Measurements from ENCODE around the gene UBE2I.

UBE2I gene

DNA sequence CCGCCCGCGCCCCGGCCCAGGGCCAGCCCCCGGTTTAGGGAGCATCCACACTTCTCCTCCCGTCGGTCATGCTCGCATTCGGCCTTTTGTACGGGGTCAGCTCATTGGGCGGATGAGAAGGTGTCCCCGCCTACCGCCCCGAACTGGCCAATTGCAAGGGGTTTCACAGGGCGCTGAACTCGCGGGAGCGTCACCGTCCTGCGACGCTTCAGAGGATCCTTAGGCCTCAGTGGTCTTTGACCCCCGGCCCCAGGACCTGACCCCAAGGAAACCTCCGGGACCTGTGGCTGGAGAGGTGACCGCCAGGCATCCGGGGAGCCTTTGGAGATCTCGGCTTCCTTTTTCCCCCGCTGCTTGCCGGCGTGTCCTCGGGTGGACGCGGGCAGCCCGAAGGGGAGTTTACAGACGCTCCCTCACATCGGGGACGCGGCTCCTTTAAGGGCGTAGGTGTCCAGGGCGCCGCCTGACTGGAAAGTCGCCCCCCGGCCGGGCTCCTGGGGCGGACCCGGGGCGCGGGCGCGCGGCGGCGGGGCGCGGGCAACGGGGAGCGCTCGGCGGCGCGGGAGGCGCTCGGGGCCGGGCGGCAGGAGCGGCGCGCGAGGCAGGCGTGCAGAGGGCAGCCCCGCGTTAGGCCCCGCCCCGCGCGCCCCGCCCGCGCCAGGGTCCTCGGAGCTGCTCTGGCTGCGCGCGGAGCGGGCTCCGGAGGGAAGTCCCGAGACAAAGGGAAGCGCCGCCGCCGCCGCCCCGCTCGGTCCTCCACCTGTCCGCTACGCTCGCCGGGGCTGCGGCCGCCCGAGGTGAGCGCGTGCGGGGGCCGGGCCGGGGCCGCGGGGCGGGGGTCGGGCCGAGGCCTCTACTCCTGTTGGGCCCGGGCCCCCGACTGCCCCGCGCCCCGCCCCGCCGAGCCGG is at the start of gene UBE2I:
TSS of gene UBE2I (plus strand) at position 660 of the 909 bp plus-strand sequence. CDS start 4,395 bp downstream, outside the sequence.
- no peaks in the 10 kb centered on the region for H3K9me3 ChIP-seq (ENCODE audit: low read depth, low read length)
- DNase-seq (ENCODE audit: low read depth, low spot score), result peak; percentile 97
- peak within 1 kb of the TSS; percentile 99 for H3K27ac ChIP-seq
- H3K4me3 ChIP-seq, result peak within 1 kb of the TSS; percentile 100
- peak within 1 kb of the TSS; percentile 100 for H3K9ac ChIP-seq (ENCODE audit: insufficient read length)
- peaks cover 26% of the 10 kb centered on the region for H3K36me3 ChIP-seq (ENCODE audit: insufficient read depth, low read length)
- TF ChIP-seq POLR2AphosphoS5 (IDR thresholded peaks at IDR 0.05; ENCODE audit: borderline replicate concordance, low read depth, low read length) (peak; percentile 8; the same call in 1 of the 2 replicates), FOXP2 (optimal IDR thresholded peaks at IDR 0.05; ENCODE audit: control extremely low read depth, extremely low read length, insufficient read depth) (no peak)

DNA sequence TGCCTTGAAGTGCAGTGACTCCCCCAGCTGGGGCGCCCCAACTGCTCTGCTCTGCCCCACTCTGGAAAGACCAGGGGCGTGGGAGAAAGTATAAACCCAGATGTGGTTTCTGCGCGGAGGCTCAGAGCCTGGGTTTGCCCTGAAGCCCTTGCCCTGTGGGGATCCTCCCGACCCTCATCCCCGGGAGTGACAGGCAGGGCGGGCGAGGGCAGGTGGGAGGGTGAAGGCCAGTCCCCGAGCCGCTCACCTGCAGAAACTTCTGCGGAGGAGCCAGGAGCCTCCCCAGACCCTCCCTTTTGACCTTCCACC is 49.7 kb upstream of the UBE2I start:
- Histone ChIP-seq H3K9ac (ENCODE audit: insufficient read length) (no peak overlapping the region), H3K36me3 (ENCODE audit: insufficient read depth, low read length) (no peaks in the 10 kb centered on the region), H3K4me3 (no peak overlapping the region), H3K9me3 (ENCODE audit: low read depth, low read length) (no peaks in the 10 kb centered on the region), H3K27ac (no peak overlapping the region)
- TF ChIP-seq POLR2AphosphoS5 (IDR thresholded peaks at IDR 0.05; ENCODE audit: borderline replicate concordance, low read depth, low read length), result no peak
- no peak for TF ChIP-seq FOXP2 (optimal IDR thresholded peaks at IDR 0.05; ENCODE audit: control extremely low read depth, extremely low read length, insufficient read depth)
- no peak for TF ChIP-seq EZH2 (IDR thresholded peaks at IDR 0.05)
- DNase-seq (ENCODE audit: low read depth, low spot score), result no peak

DNA sequence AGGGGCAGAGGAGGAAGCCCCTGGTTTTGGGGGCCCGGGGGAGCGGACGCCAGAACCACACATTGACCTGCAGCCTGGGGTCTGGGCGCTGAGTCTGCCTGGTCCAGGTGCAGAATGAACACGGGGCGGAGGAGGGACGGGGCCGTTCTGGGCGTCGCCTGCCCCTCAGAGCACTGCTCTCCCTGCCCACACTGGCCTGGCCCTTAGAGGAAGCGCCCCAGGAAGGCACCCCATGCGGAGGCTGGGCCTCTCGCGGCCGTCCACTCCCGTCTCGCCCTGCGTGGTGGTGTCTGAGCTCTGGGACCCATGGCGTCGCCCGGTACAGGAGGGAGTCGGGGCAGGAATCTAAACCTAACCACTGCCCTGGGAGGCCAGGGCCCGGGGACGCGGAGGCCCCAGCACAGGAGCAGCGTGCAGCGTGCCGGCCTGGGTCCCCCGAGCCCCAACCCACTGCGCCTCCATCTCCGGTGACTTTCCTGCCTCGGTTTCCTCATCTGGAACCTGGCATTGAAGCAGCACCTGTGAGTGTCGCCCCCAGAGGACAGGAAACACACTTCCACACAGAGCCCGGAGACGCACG is 49.2 kb upstream of the UBE2I start:
- no peak for DNase-seq (ENCODE audit: low read depth, low spot score)
- Histone ChIP-seq H3K36me3 (ENCODE audit: insufficient read depth, low read length) (no peaks in the 10 kb centered on the region), H3K9me3 (ENCODE audit: low read depth, low read length) (no peaks in the 10 kb centered on the region), H3K27ac (no peak overlapping the region), H3K4me3 (no peak overlapping the region), H3K9ac (ENCODE audit: insufficient read length) (no peak overlapping the region)
- no peak for TF ChIP-seq FOXP2 (optimal IDR thresholded peaks at IDR 0.05; ENCODE audit: control extremely low read depth, extremely low read length, insufficient read depth)
- no peak for TF ChIP-seq EZH2 (IDR thresholded peaks at IDR 0.05)
- TF ChIP-seq POLR2AphosphoS5 (IDR thresholded peaks at IDR 0.05; ENCODE audit: borderline replicate concordance, low read depth, low read length), result no peak

DNA sequence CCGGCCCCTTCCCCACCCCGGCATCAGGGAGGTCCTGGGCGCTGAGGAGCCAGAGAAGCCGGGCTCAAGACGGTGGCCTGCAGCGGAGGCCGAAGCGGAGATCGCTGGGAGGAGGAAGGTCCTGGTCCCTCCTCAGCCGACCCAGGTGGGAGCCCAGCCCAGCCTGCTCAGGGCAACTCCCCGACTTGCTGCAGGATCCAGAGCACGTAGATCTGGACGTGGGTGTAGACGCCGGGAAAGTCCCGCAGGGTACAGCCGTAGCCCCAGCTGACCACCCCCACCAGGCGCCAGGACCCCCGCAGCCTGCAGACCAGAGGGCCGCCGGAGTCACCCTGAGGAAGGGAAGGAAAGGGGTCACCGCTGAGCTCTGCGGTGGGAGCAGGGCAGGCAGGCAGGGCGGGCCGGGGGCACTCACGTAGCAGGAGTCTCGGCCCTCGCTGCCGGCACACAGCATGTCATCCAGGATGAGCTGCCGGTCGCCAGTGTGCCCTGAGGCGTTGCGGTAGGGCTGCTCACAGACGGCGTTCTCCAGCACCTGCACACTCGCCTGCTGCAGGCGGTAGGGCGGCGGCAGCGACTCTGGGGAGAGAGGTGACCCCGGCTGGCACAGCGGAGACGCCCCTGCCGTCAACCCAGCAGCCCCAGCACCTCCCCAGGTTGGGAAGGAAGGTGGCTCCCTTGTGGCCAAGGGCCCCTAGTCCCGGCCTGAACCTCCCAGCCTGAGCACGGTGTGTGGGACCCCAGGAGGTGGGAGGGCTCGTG is 48.1 kb upstream of the UBE2I start:
- Histone ChIP-seq H3K4me3 (no peak overlapping the region), H3K9ac (ENCODE audit: insufficient read length) (no peak overlapping the region), H3K9me3 (ENCODE audit: low read depth, low read length) (no peaks in the 10 kb centered on the region), H3K36me3 (ENCODE audit: insufficient read depth, low read length) (no peaks in the 10 kb centered on the region), H3K27ac (no peak overlapping the region)
- no peak for TF ChIP-seq POLR2AphosphoS5 (IDR thresholded peaks at IDR 0.05; ENCODE audit: borderline replicate concordance, low read depth, low read length)
- no peak for TF ChIP-seq FOXP2 (optimal IDR thresholded peaks at IDR 0.05; ENCODE audit: control extremely low read depth, extremely low read length, insufficient read depth)
- TF ChIP-seq EZH2 (IDR thresholded peaks at IDR 0.05), result no peak
- no peak for DNase-seq (ENCODE audit: low read depth, low spot score)

DNA sequence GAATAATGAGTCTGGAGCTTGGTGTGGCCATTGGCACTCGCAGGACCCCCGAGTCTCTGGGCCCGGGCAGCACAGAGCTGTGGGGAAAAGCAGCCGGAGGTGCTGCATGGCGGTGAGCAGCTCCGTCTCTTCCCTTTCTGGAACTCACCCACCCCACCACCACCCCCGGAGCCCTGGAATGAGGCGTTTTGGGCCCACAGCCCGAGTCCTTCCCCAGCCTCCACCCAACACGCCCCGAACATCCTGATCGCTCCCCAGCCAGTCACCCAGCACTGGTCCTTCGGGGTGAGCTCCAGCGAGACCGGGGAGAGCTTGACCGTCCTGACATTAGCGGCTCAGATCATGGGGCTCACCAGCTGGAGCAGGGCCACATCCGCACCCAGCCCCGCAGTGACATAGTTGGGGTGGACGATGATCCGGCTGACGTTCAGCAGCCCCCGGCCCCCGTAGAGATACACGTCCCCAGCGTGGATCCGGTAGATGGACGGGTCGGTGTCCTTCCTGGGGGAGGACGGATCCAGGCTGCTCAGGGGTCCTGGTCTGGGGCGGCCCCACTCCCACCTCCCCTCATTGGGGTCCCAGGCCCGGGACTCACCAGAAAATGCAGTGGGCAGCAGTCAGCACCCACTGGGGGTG is 47.1 kb upstream of the UBE2I start:
- Histone ChIP-seq H3K4me3 (no peak overlapping the region), H3K9me3 (ENCODE audit: low read depth, low read length) (no peaks in the 10 kb centered on the region), H3K9ac (ENCODE audit: insufficient read length) (no peak overlapping the region), H3K36me3 (ENCODE audit: insufficient read depth, low read length) (no peaks in the 10 kb centered on the region), H3K27ac (no peak overlapping the region)
- DNase-seq (ENCODE audit: low read depth, low spot score), result no peak
- TF ChIP-seq FOXP2 (optimal IDR thresholded peaks at IDR 0.05; ENCODE audit: control extremely low read depth, extremely low read length, insufficient read depth) (no peak), POLR2AphosphoS5 (IDR thresholded peaks at IDR 0.05; ENCODE audit: borderline replicate concordance, low read depth, low read length) (no peak), EZH2 (IDR thresholded peaks at IDR 0.05) (no peak)

DNA sequence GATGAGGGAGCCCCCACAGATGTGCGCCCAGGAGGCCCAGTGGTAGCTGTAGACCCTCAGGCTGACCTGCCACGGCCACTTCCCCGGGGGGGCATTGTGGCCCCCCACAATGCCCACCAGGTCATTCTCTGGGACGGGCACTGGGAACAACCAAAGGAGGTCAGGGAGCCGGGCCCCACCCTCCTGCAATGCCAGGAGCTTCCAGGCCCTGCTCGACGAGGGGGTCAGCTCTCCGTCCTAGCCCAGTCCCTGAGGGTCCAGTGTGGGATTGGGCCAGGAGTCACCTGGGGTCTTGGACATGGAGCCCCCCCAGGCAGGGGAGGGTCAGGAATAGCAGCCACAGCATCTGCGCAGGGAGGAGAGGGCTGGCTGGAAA is 46.6 kb upstream of the UBE2I start:
- no peaks in the 10 kb centered on the region for H3K36me3 ChIP-seq (ENCODE audit: insufficient read depth, low read length)
- no peak overlapping the region for H3K4me3 ChIP-seq
- DNase-seq (ENCODE audit: low read depth, low spot score), result no peak
- TF ChIP-seq FOXP2 (optimal IDR thresholded peaks at IDR 0.05; ENCODE audit: control extremely low read depth, extremely low read length, insufficient read depth) (no peak), EZH2 (IDR thresholded peaks at IDR 0.05) (no peak), POLR2AphosphoS5 (IDR thresholded peaks at IDR 0.05; ENCODE audit: borderline replicate concordance, low read depth, low read length) (no peak)
- no peak overlapping the region for H3K27ac ChIP-seq
- no peak overlapping the region for H3K9ac ChIP-seq (ENCODE audit: insufficient read length)
- H3K9me3 ChIP-seq (ENCODE audit: low read depth, low read length), result no peaks in the 10 kb centered on the region

DNA sequence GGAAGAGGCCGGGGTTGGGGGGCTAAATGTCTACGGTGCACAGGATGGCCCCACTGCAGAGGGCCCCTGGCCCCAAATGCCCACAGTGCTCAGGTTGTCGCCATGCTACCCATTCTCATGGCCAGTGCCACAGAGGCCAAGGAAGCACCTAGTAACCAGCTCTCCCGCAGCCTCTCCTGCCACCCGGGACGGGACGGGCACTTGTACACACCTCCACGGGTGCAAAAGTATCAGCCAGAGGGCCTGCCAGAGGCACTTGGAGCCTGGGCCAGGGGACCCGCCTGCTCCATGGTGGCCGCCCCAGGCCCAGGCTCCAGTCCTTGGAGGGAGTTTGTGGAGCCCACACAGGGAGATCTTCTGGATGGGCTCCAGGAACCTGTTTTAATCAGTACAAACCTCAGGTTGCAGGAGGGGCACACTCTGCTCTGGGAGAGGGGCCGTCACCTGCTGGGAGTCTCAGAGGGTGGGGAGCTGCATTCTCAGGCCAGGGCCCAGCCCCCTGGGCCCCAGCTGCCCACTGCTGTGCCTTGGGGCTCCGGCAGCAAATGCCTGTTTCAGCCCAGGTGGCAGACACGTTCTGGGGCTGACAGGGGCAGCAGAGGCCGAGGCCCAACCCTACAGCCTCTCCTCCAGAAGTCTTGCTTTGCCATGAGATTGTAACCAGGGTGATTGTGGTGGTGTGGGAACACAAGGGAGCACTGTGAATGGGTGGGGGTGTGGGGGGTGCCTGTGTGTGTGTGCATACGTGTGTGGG is 45.7 kb upstream of the UBE2I start:
- DNase-seq (ENCODE audit: low read depth, low spot score), result no peak
- no peaks in the 10 kb centered on the region for H3K9me3 ChIP-seq (ENCODE audit: low read depth, low read length)
- no peak overlapping the region for H3K27ac ChIP-seq
- H3K4me3 ChIP-seq, result no peak overlapping the region
- TF ChIP-seq EZH2 (IDR thresholded peaks at IDR 0.05), result no peak
- H3K9ac ChIP-seq (ENCODE audit: insufficient read length), result no peak overlapping the region
- no peaks in the 10 kb centered on the region for H3K36me3 ChIP-seq (ENCODE audit: insufficient read depth, low read length)

Measured in SK-N-MC (cell line).